T-helper 9 cell (primary cell): ENCODE measurements around the gene CDKAL1.
"Not testable (repeated sequence)": the region's sequence is repeated elsewhere in the genome, so short reads cannot be mapped to it uniquely, and the experiment has no call there.

Experiments
- DNase-seq: peaks from one replicate; pipeline ENCODE4 v3.0.0-alpha.2; 2020

The CDKAL1 gene

GRCh38 chr6:20599302-20600051 is 65.2 kb downstream of the CDKAL1 start:
- DNase-seq = no peak

GRCh38 chr6:20600831-20601230 is 66.6 kb downstream of the CDKAL1 start:
- DNase-seq = no peak

GRCh38 chr6:20604159-20604558 is 69.9 kb downstream of the CDKAL1 start:
- DNase-seq = no peak

GRCh38 chr6:20605061-20605460 is 70.8 kb downstream of the CDKAL1 start:
- DNase-seq = no peak

- DNase-seq = no peak
These were observed 71.3 kb downstream of the CDKAL1 start for GRCh38 chr6:20605581-20605980.

- no peak for DNase-seq
These were observed 72.6 kb downstream of the CDKAL1 start for GRCh38 chr6:20606831-20607230.

GRCh38 chr6:20608356-20608755 is 74.1 kb downstream of the CDKAL1 start:
- no peak for DNase-seq

- no peak for DNase-seq
These were observed 74.6 kb downstream of the CDKAL1 start for GRCh38 chr6:20608905-20609304.

GRCh38 chr6:20609924-20610323 is 75.7 kb downstream of the CDKAL1 start:
- not testable (repeated sequence) for DNase-seq

- DNase-seq = no peak
These were observed 76.5 kb downstream of the CDKAL1 start for GRCh38 chr6:20610636-20611370.

- not testable (repeated sequence) for DNase-seq
These were observed 83.3 kb downstream of the CDKAL1 start for GRCh38 chr6:20617537-20617936.

- no peak for DNase-seq
These were observed 85.8 kb downstream of the CDKAL1 start for GRCh38 chr6:20620043-20620442.

GRCh38 chr6:20623761-20624160 is 89.5 kb downstream of the CDKAL1 start:
- no peak for DNase-seq

GRCh38 chr6:20626165-20626564 is 91.9 kb downstream of the CDKAL1 start:
- no peak for DNase-seq

GRCh38 chr6:20629509-20629908 is 95.3 kb downstream of the CDKAL1 start:
- no peak for DNase-seq

GRCh38 chr6:20630136-20630535 is 95.9 kb downstream of the CDKAL1 start:
- no peak for DNase-seq

GRCh38 chr6:20630617-20631548 is 96.6 kb downstream of the CDKAL1 start:
- no peak for DNase-seq

GRCh38 chr6:20631549-20631924 is 97.3 kb downstream of the CDKAL1 start:
- no peak for DNase-seq

- DNase-seq = no peak
These were observed 98.4 kb downstream of the CDKAL1 start for GRCh38 chr6:20632696-20633095.

- no peak for DNase-seq
These were observed 99.5 kb downstream of the CDKAL1 start for GRCh38 chr6:20633566-20634340.

- DNase-seq = no peak
These were observed 104.9 kb downstream of the CDKAL1 start for GRCh38 chr6:20639161-20639560.

GRCh38 chr6:20640181-20640580 is 105.9 kb downstream of the CDKAL1 start:
- no peak for DNase-seq
